HFF-Myc (cell line): ENCODE data around the gene SNX30.

ENCODE experiments used
- DNase-seq: peaks from one replicate; pipeline ENCODE4 v3.0.0-alpha.2; 2011; ENCODE audit warnings: low read depth; ENCODE audit errors: extremely low read depth
- H3K4me3 ChIP-seq: replicated peaks from 2 replicates; pipeline ENCODE4 v1.5.1; 2011; ENCODE audit warnings: low read depth, mild to moderate bottlenecking, control low read depth, low read length
- CTCF ChIP-seq: IDR thresholded peaks from 2 replicates; pipeline ENCODE4 v1.5.1; 2012; ENCODE audit warnings: mild to moderate bottlenecking, low read depth, low read length, control low read depth; ENCODE audit errors: missing control alignments

Gene SNX30

GRCh38 chr9:112858625-112859147 lies 108.1 kb downstream of the SNX30 start:
- DNase-seq = no peak
- no peak for TF ChIP-seq CTCF
- no peak overlapping the region for H3K4me3 ChIP-seq

GRCh38 chr9:112860451-112860850 lies 109.9 kb downstream of the SNX30 start:
- H3K4me3 ChIP-seq = no peak overlapping the region
- TF ChIP-seq CTCF = no peak
- DNase-seq = no peak

- no peak overlapping the region for H3K4me3 ChIP-seq
- no peak for TF ChIP-seq CTCF
- no peak for DNase-seq
Observed at GRCh38 chr9:112861155-112861554, 110.6 kb downstream of the SNX30 start.

- no peak for TF ChIP-seq CTCF
- H3K4me3 ChIP-seq = no peak overlapping the region
- no peak for DNase-seq
Observed at GRCh38 chr9:112861638-112862555, 111.3 kb downstream of the SNX30 start.

DNA sequence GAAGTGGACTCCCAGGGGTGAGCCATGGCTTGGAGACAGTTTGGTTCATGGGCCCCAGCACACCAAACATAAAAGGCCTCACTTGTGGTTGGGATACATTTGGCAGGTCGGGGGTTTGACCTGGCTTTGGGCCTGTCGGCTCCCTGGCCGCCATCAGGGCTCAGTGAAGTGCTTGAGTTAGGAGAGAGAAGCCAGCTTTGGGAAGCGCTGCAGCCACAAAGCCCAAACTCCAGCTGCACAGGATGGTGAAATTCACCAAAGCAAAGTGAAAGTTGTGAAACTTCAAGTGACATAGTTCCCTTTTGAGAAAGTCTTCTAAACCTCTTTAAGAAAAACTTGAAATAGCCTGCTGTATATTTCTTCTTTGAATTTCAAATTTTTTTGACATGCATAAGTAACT lies 112.7 kb downstream of the SNX30 start:
- DNase-seq = no peak
- no peak overlapping the region for H3K4me3 ChIP-seq
- no peak for TF ChIP-seq CTCF

- no peak for DNase-seq
- no peak for TF ChIP-seq CTCF
- no peak overlapping the region for H3K4me3 ChIP-seq
Observed at GRCh38 chr9:112863746-112864145, 113.2 kb downstream of the SNX30 start.

- no peak overlapping the region for H3K4me3 ChIP-seq
- TF ChIP-seq CTCF = no peak
- no peak for DNase-seq
Observed at GRCh38 chr9:112864403-112864802, 113.8 kb downstream of the SNX30 start.
